B cell (primary cell): ENCODE measurements around the gene SLITRK2. TPM values are rescaled to one million over a fixed set of nuclear protein-coding genes. Genes with fewer than 3 reads are reported as not detected.

Experiments used
- ATAC-seq: fragments of 200-7000 bp; cut with Tn5 transposase; one replicate; pipeline ENCODE4 v1.10.0; 2021; ENCODE audit warnings: low read depth, mild to moderate bottlenecking, moderate number of reproducible peaks, moderate library complexity
- CTCF ChIA-PET: fragments of 350-600 bp; sonication (Branson Sonifier 250); formaldehyde crosslinking; loops from one replicate; lab custom pipeline; 2021; ENCODE audit warnings: antibody characterized with exemption, inconsistent platforms; lab: Charles Lee
- POLR2A ChIA-PET: fragments of 350-600 bp; sonication (Branson Sonifier 250); formaldehyde crosslinking; loops from one replicate; lab custom pipeline; 2021; ENCODE audit warnings: antibody characterized with exemption; lab: Charles Lee
- DNase-seq: peaks from one replicate; pipeline ENCODE4 v3.0.0; 2013
- H2AFZ ChIP-seq: 2 replicates; pipeline ENCODE4 v1.6.1; 2012; ENCODE audit warnings: mild to moderate bottlenecking, low read depth, low read length; ENCODE audit not compliant: insufficient read depth, poor library complexity, severe bottlenecking
- H3K27ac ChIP-seq, 2 donors: 1 replicate in 1 of 2; 2 replicates in 1 of 2; pipeline ENCODE4 v1.5.1; 2012 to 2013; ENCODE audit warnings: low read length in 2 of 2, mild to moderate bottlenecking in 2 of 2, moderate library complexity in 1 of 2
- H3K27me3 ChIP-seq, 4 experiments: fragments of 200-600 bp in 1 of 4; sonication (generic) in 1 of 4; replicated peaks in 1 of 4; 1 replicate in 2 of 4; 2 replicates in 2 of 4; pipeline versions ENCODE4 v1.6.1 to v1.7.0; 2013 to 2016; ENCODE audit warnings: low read length in 3 of 4, mild to moderate bottlenecking in 2 of 4, mixed read lengths in 1 of 4, moderate library complexity in 1 of 4; ENCODE audit not compliant: insufficient read depth in 4 of 4, control insufficient read depth in 3 of 4; ENCODE audit errors: control extremely low read depth in 1 of 4
- H3K36me3 ChIP-seq, 2 experiments: replicated peaks in 1 of 2; 1 replicate in 1 of 2; 2 replicates in 1 of 2; pipeline versions ENCODE4 v1.6.1 to v1.7.1; 2013; ENCODE audit warnings: low read length in 1 of 2; ENCODE audit not compliant: insufficient read depth in 2 of 2, control insufficient read depth in 1 of 2; ENCODE audit errors: control extremely low read depth in 1 of 2, extremely low read depth in 1 of 2
- H3K4me1 ChIP-seq, 2 donors: fragments of 200-600 bp in 1 of 2; sonication (generic) in 1 of 2; 1 replicate in 1 of 2; 2 replicates in 1 of 2; pipeline versions ENCODE4 v1.5.1 to v1.6.1; 2013 to 2017; ENCODE audit warnings: low read length in 2 of 2; ENCODE audit not compliant: control insufficient read depth in 2 of 2, insufficient read depth in 2 of 2
- H3K4me2 ChIP-seq: replicated peaks from 2 replicates; pipeline ENCODE3; 2012; ENCODE audit warnings: mild to moderate bottlenecking, low read depth, low read length; ENCODE audit not compliant: poor library complexity, severe bottlenecking
- H3K4me3 ChIP-seq, 5 experiments: fragments of 200-600 bp in 1 of 5; sonication (generic) in 1 of 5; 1 replicate in 3 of 5; 2 replicates in 2 of 5; pipeline versions ENCODE4 v1.5.1 to v1.7.0; 2011 to 2016; ENCODE audit warnings: low read length in 4 of 5, mild to moderate bottlenecking in 4 of 5, low read depth in 2 of 5, control low read depth in 1 of 5, moderate library complexity in 1 of 5; ENCODE audit not compliant: insufficient read depth in 1 of 5; ENCODE audit errors: control extremely low read depth in 1 of 5, extremely low read depth in 1 of 5
- H3K79me2 ChIP-seq: fragments of 200-600 bp; sonication (generic); one replicate; pipeline ENCODE4 v1.6.0; 2016; ENCODE audit warnings: low read length; ENCODE audit not compliant: control insufficient read depth, insufficient read depth
- H3K9ac ChIP-seq: fragments of 200-600 bp; sonication (generic); 2 replicates; pipeline ENCODE4 v1.6.1; 2017; ENCODE audit warnings: mild to moderate bottlenecking, low read length, moderate library complexity
- H3K9me3 ChIP-seq, 3 donors: one replicate each; pipeline versions ENCODE4 v1.6.1 to v1.7.1; 2013; ENCODE audit warnings: low read length in 2 of 3; ENCODE audit not compliant: control insufficient read depth in 2 of 3, insufficient read depth in 1 of 3; ENCODE audit errors: control extremely low read depth in 1 of 3
- H4K20me1 ChIP-seq: 2 replicates; pipeline ENCODE4 v1.6.0; 2012; ENCODE audit warnings: mild to moderate bottlenecking, low read length; ENCODE audit not compliant: insufficient read depth, control insufficient read depth, poor library complexity, severe bottlenecking
- H3K27ac Mint-ChIP-seq: one replicate; pipeline ENCODE4 v1.8.0; 2021; ENCODE audit warnings: mixed read lengths
- H3K27me3 Mint-ChIP-seq: one replicate; pipeline ENCODE4 v1.8.0; 2021; ENCODE audit warnings: mixed read lengths
- H3K4me1 Mint-ChIP-seq: one replicate; pipeline ENCODE4 v1.8.0; 2021; ENCODE audit warnings: mixed read lengths
- H3K4me3 Mint-ChIP-seq: one replicate; pipeline ENCODE4 v1.8.0; 2021; ENCODE audit warnings: mixed read lengths
- H3K9me3 Mint-ChIP-seq: one replicate; pipeline ENCODE4 v1.8.0; 2022; ENCODE audit warnings: mixed read lengths; ENCODE audit not compliant: insufficient read depth
- EZH2 ChIP-seq: IDR thresholded peaks from 2 replicates; pipeline ENCODE4 v1.6.1; 2012; ENCODE audit warnings: borderline replicate concordance, low read depth, mild to moderate bottlenecking, moderate library complexity, low read length; ENCODE audit not compliant: insufficient read depth, poor library complexity, severe bottlenecking
- WGBS: methylation state at CpG from one replicate; pipeline ENCODE4 v1.1.5; 2013; ENCODE audit warnings: missing lambda C conversion rate; ENCODE audit not compliant: insufficient coverage; 5-methylcytosine and 5-hydroxymethylcytosine counted together
- intact Hi-C: fragments of 100-400 bp; cut with micrococcal nuclease; formaldehyde crosslinking; loops from one replicate; pipeline ENCODE4 v1.10.0; 2022
- polyA plus RNA-seq: library from polyadenylated mRNA; depleted of rRNA; stranded (reverse); fragments of >200 nt; gene quantifications from 2 replicates; pipeline ENCODE4 v1.2.3, GENCODE V29; 2012
- total RNA-seq, 2 donors: library from RNA; stranded (reverse); fragments of 120-200 nt in 1 of 2; gene quantifications; 1 replicate in 1 of 2; 2 replicates in 1 of 2; pipeline versions ENCODE4 v1.2.3 to v1.2.4, GENCODE V29; 2013 to 2022
- TF ChIP-seq, protein P1 (sequence below): fragments of 200-600 bp; IDR thresholded peaks from one replicate; pipeline ENCODE4 v1.8.0; 2022; ENCODE audit warnings: antibody characterized with exemption, mild to moderate bottlenecking

SLITRK2 gene
- total and polyA plus RNA-seq, 2 donors (not counting 1 experiment from before 2014, with no cell fraction given) = not detected

DNA sequence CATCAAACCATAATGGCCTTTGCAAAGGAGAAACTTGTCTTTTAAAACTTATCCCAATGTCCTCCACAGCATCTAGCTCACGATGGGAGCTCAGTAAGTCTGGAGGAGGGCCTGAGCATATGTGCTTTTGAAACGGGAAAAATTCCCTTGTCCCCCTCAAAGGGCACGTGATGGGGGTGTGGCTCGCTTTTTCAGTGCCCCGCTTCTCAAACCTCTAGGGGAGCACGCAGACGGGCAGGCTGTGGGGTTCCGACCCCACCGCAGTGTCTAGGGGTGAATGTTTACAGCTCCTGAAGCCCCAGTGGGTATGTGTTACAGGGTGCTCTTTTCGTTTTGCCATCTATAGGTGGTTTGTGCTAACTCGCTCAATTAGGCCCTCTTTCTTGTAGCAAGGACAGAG lies 31.2 kb downstream of the SLITRK2 start:
- no peak overlapping the region for H3K27ac Mint-ChIP-seq
- Histone ChIP-seq H3K9me3 (peaks cover 0 to 4% (median 0%) of the 10 kb centered on the region in 3 donors), H3K4me1 (no peaks in the 10 kb centered on the region), H3K27ac (no peak overlapping the region), H3K4me3 (no peak overlapping the region), H4K20me1 (no peaks in the 10 kb centered on the region), H3K4me2 (no peak overlapping the region), H3K9ac (no peak overlapping the region), H3K36me3 (no peaks in the 10 kb centered on the region), H2AFZ (no peak overlapping the region), H3K27me3 (no peaks in the 10 kb centered on the region), H3K79me2 (no peaks in the 10 kb centered on the region)
- WGBS = 90% methylated on average over 2 of the region's 11 CpGs
- intact Hi-C loops = no loop called here
- no peaks in the 10 kb centered on the region for H3K27me3 Mint-ChIP-seq
- no peaks in the 10 kb centered on the region for H3K9me3 Mint-ChIP-seq
- H3K4me3 Mint-ChIP-seq = no peak overlapping the region
- POLR2A ChIA-PET = no interaction called here
- TF ChIP-seq EZH2 = no peak
- TF ChIP-seq, protein P1, sequence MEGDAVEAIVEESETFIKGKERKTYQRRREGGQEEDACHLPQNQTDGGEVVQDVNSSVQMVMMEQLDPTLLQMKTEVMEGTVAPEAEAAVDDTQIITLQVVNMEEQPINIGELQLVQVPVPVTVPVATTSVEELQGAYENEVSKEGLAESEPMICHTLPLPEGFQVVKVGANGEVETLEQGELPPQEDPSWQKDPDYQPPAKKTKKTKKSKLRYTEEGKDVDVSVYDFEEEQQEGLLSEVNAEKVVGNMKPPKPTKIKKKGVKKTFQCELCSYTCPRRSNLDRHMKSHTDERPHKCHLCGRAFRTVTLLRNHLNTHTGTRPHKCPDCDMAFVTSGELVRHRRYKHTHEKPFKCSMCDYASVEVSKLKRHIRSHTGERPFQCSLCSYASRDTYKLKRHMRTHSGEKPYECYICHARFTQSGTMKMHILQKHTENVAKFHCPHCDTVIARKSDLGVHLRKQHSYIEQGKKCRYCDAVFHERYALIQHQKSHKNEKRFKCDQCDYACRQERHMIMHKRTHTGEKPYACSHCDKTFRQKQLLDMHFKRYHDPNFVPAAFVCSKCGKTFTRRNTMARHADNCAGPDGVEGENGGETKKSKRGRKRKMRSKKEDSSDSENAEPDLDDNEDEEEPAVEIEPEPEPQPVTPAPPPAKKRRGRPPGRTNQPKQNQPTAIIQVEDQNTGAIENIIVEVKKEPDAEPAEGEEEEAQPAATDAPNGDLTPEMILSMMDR = no peak
- no peak for DNase-seq
- H3K4me1 Mint-ChIP-seq = no peaks in the 10 kb centered on the region
- no peak for ATAC-seq
- CTCF ChIA-PET = no interaction called here

DNA sequence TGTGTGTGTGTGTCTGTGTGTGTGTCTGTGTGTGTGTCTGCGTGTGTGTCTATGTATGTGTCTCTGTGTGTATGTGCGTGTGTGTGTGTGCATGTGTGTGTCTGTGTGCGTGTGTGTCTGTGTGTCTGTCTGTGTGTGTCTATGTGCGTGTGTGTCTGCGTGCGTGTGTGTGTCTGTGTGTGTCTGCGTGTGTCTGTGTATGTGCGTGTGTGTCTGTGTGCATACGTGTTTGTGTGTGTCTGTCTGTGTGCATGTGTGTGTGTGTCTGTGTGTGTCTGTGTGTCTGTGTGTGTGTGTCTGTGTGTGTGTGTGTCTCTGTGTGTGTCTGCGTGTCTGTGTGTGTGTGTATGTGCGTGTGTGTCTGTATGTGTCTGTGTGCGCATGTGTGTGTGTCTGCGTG lies 35.6 kb downstream of the SLITRK2 start:
- Histone ChIP-seq H3K9me3 (peaks cover 0 to 4% (median 0%) of the 10 kb centered on the region in 3 donors), H3K4me1 (no peaks in the 10 kb centered on the region), H3K4me2 (no peak overlapping the region), H3K4me3 (no peak overlapping the region), H3K36me3 (no peaks in the 10 kb centered on the region), H3K27ac (no peak overlapping the region), H3K79me2 (no peaks in the 10 kb centered on the region), H3K9ac (no peak overlapping the region), H4K20me1 (no peaks in the 10 kb centered on the region), H3K27me3 (no peaks in the 10 kb centered on the region), H2AFZ (no peak overlapping the region)
- WGBS = 94% methylated on average over 12 of the region's 13 CpGs
- Mint-ChIP-seq H3K27me3 (no peaks in the 10 kb centered on the region), H3K27ac (no peak overlapping the region), H3K4me3 (no peak overlapping the region), H3K4me1 (no peaks in the 10 kb centered on the region), H3K9me3 (no peaks in the 10 kb centered on the region)
- ATAC-seq (no peak), DNase-seq (no peak)
- CTCF ChIA-PET = no interaction called here
- POLR2A ChIA-PET = no interaction called here
- no peak for TF ChIP-seq EZH2
- TF ChIP-seq, protein P1 = no peak
- intact Hi-C loops = no loop called here
